ENCODE measurements around the gene RPRD1B. TPM values are rescaled to one million over a fixed set of nuclear protein-coding genes. Genes with fewer than 3 reads are reported as not detected.

Gene RPRD1B
- total RNA-seq, 1 donor from 2014 or later, result 37.7 TPM

GRCh38 chr20:38061109-38061508 lies 27.6 kb downstream of the RPRD1B start:
- Histone ChIP-seq H3K36me3 (peaks cover 19% of the 10 kb centered on the region), H3K27ac (no peak overlapping the region), H3K79me2 (ENCODE audit: low read depth) (peaks cover 9% of the 10 kb centered on the region), H3K9ac (no peak overlapping the region), H2AFZ (replicated peaks) (no peak overlapping the region), H3K4me1 (no peaks in the 10 kb centered on the region), H3K9me3 (ENCODE audit: low read depth) (no peaks in the 10 kb centered on the region), H3K4me3 (no peak overlapping the region), H4K20me1 (ENCODE audit: low read depth) (peaks cover 7% of the 10 kb centered on the region), H3K27me3 (no peaks in the 10 kb centered on the region), H3K4me2 (no peak overlapping the region), H3F3A (ENCODE audit: low read depth) (peaks cover 12% of the 10 kb centered on the region)
- H3K9me3 Mint-ChIP-seq, result no peaks in the 10 kb centered on the region
- no peak for TF ChIP-seq EZH2 (IDR thresholded peaks at IDR 0.05)
- no peak for TF ChIP-seq EZH2phosphoT487 (IDR thresholded peaks at IDR 0.05)
- no peak for TF ChIP-seq CTCF (IDR thresholded peaks at IDR 0.05)
- no peak overlapping the region for H3K4me3 Mint-ChIP-seq
- peaks cover 24% of the 10 kb centered on the region for H3K36me3 Mint-ChIP-seq
- DNase-seq (ENCODE audit: low spot score), result no peak
- peaks cover 2% of the 10 kb centered on the region for H3K4me1 Mint-ChIP-seq
- H3K27me3 Mint-ChIP-seq (ENCODE audit: insufficient read depth, low read depth), result no peaks in the 10 kb centered on the region
- no peak overlapping the region for H3K27ac Mint-ChIP-seq

DNA sequence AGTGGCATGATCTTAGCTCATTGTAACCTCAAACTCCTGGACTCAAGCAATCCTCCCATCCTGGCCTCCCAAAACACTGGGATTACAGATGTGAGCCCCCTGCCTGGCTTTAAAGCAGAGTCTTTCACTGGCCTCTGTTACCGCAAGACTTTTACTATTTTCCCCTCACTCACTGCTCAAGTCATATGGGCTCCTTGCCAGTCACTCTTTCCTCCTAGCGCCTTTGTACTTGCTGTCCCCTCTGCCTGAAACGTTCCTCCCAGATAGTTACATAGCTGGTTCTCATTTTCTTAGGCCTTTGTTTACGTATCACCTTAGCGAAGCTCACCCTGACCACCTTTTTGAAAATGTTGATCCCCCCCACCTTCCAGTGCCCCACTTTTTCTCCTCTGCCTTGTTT lies 29.3 kb downstream of the RPRD1B start:
- Mint-ChIP-seq H3K36me3 (peaks cover 39% of the 10 kb centered on the region), H3K9me3 (no peaks in the 10 kb centered on the region), H3K4me3 (no peak overlapping the region), H3K27ac (no peak overlapping the region), H3K27me3 (ENCODE audit: insufficient read depth, low read depth) (no peaks in the 10 kb centered on the region), H3K4me1 (no peaks in the 10 kb centered on the region)
- H3K9ac ChIP-seq, result no peak overlapping the region
- H3K9me3 ChIP-seq (ENCODE audit: low read depth), result no peaks in the 10 kb centered on the region
- H3K79me2 ChIP-seq (ENCODE audit: low read depth), result peaks cover 3% of the 10 kb centered on the region
- peaks cover 4% of the 10 kb centered on the region for H4K20me1 ChIP-seq (ENCODE audit: low read depth)
- no peak overlapping the region for H3K4me2 ChIP-seq
- H3F3A ChIP-seq (ENCODE audit: low read depth), result no peaks in the 10 kb centered on the region
- H3K4me3 ChIP-seq, result no peak overlapping the region
- peaks cover 17% of the 10 kb centered on the region for H3K36me3 ChIP-seq
- H2AFZ ChIP-seq (replicated peaks), result no peak overlapping the region
- no peak overlapping the region for H3K27ac ChIP-seq
- no peaks in the 10 kb centered on the region for H3K27me3 ChIP-seq
- no peak for TF ChIP-seq EZH2phosphoT487 (IDR thresholded peaks at IDR 0.05)
- no peak for TF ChIP-seq EZH2 (IDR thresholded peaks at IDR 0.05)
- no peak for TF ChIP-seq CTCF (IDR thresholded peaks at IDR 0.05)
- no peaks in the 10 kb centered on the region for H3K4me1 ChIP-seq
- DNase-seq (ENCODE audit: low spot score), result no peak

DNA sequence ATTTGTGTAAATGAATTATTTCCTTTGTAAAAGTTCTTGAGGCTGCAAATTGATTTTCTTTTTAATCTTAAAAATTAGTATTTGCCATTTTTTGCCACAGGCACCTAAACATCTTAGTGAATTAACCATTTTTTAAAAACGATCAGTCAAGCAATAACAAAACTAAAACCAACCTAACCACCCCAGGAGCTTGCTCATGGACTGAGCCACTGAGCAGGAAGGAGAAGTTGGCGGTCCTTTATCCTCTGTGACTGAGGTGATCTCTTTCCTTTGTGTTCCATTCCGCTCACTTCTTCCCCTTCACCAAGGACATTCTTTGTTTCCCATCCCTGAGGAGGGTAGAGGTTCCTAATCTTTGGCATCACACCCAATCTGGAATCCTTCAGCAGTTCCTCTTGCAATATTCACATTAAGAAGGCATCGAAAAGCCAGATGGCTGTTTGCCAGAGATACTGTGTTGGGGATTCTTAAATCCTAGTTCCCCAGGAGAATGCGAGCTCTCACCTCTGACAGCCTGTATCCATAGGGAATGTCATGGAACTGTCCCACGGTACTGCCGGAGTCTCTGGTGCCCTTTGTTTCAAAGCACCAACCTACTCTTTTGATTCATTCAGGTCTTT lies 30.5 kb downstream of the RPRD1B start:
- Mint-ChIP-seq H3K4me3 (no peak overlapping the region), H3K27ac (no peak overlapping the region)
- no peak for TF ChIP-seq CTCF (IDR thresholded peaks at IDR 0.05)
- TF ChIP-seq EZH2phosphoT487 (IDR thresholded peaks at IDR 0.05), result no peak
- no peak for TF ChIP-seq EZH2 (IDR thresholded peaks at IDR 0.05)

More for the DNA sequence above, 30.5 kb downstream of the RPRD1B start:
- H3K9ac ChIP-seq, result no peak overlapping the region
- no peak overlapping the region for H3K27ac ChIP-seq
- H3K4me2 ChIP-seq, result no peak overlapping the region
- DNase-seq (ENCODE audit: low spot score), result no peak
- H3K79me2 ChIP-seq (ENCODE audit: low read depth), result no peaks in the 10 kb centered on the region
- H2AFZ ChIP-seq (replicated peaks), result no peak overlapping the region
- Mint-ChIP-seq H3K36me3 (peaks cover 45% of the 10 kb centered on the region), H3K27me3 (ENCODE audit: insufficient read depth, low read depth) (no peaks in the 10 kb centered on the region), H3K4me1 (no peaks in the 10 kb centered on the region), H3K9me3 (no peaks in the 10 kb centered on the region)
- no peaks in the 10 kb centered on the region for H3K9me3 ChIP-seq (ENCODE audit: low read depth)
- H3K4me1 ChIP-seq, result no peaks in the 10 kb centered on the region
- H3K4me3 ChIP-seq, result no peak overlapping the region
- H3K27me3 ChIP-seq, result no peaks in the 10 kb centered on the region
- H3K36me3 ChIP-seq, result peaks cover 6% of the 10 kb centered on the region
- no peaks in the 10 kb centered on the region for H3F3A ChIP-seq (ENCODE audit: low read depth)
- H4K20me1 ChIP-seq (ENCODE audit: low read depth), result no peaks in the 10 kb centered on the region
